Measurements from ENCODE around the gene ROBO1. TPM values are rescaled to one million over a fixed set of nuclear protein-coding genes. Genes with fewer than 3 reads are reported as not detected.
"Not testable (repeated sequence)": the region's sequence is repeated elsewhere in the genome, so short reads cannot be mapped to it uniquely, and the experiment has no call there.

ROBO1 gene
- total and polyA plus RNA-seq, 2 experiments from 2014 or later = 29.3 to 171 TPM

DNA sequence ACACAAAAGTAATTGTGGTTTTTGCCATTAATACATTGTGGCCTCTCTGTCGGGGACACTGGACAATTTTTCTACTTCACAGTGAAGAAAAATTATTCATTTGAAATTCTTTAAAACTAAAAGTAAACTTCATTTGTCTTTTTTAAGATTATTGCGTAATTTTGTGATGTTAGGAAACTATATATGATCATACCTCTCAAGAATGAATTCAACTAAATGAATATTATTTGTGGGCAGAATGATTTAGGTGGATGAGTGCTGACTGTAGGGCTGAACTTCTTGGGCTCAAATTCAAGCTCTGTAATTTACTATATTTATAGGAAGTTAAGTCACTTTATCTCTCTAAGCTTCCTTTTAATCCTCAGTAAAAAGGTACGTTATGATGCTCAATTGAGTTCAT lies 441.2 kb downstream of the ROBO1 start:
- Histone ChIP-seq H3K9me3 (ENCODE audit: low read depth) (no peaks in the 10 kb centered on the region), H3K36me3 (no peaks in the 10 kb centered on the region), H3K4me3 (no peak overlapping the region), H3K27ac (no peak overlapping the region), H3K4me1 (ENCODE audit: low read depth) (no peaks in the 10 kb centered on the region), H3K27me3 (no peaks in the 10 kb centered on the region)
- DNase-seq (ENCODE audit: low read depth in 1 of 2, low spot score in 1 of 2) = peak in 1 of 2 donors; percentile 13
- TF ChIP-seq, protein P1, sequence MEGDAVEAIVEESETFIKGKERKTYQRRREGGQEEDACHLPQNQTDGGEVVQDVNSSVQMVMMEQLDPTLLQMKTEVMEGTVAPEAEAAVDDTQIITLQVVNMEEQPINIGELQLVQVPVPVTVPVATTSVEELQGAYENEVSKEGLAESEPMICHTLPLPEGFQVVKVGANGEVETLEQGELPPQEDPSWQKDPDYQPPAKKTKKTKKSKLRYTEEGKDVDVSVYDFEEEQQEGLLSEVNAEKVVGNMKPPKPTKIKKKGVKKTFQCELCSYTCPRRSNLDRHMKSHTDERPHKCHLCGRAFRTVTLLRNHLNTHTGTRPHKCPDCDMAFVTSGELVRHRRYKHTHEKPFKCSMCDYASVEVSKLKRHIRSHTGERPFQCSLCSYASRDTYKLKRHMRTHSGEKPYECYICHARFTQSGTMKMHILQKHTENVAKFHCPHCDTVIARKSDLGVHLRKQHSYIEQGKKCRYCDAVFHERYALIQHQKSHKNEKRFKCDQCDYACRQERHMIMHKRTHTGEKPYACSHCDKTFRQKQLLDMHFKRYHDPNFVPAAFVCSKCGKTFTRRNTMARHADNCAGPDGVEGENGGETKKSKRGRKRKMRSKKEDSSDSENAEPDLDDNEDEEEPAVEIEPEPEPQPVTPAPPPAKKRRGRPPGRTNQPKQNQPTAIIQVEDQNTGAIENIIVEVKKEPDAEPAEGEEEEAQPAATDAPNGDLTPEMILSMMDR (IDR thresholded peaks at IDR 0.05; ENCODE audit: low read depth, low read length) = no peak

GRCh38 chr3:79325833-79326383 lies 441.9 kb downstream of the ROBO1 start:
- H3K27me3 ChIP-seq; H3K4me3 ChIP-seq; H3K27ac ChIP-seq; DNase-seq (ENCODE audit: low read depth in 1 of 2, low spot score in 1 of 2); H3K9me3 ChIP-seq (ENCODE audit: low read depth); H3K4me1 ChIP-seq (ENCODE audit: low read depth); H3K36me3 ChIP-seq: not testable (repeated sequence)

DNA sequence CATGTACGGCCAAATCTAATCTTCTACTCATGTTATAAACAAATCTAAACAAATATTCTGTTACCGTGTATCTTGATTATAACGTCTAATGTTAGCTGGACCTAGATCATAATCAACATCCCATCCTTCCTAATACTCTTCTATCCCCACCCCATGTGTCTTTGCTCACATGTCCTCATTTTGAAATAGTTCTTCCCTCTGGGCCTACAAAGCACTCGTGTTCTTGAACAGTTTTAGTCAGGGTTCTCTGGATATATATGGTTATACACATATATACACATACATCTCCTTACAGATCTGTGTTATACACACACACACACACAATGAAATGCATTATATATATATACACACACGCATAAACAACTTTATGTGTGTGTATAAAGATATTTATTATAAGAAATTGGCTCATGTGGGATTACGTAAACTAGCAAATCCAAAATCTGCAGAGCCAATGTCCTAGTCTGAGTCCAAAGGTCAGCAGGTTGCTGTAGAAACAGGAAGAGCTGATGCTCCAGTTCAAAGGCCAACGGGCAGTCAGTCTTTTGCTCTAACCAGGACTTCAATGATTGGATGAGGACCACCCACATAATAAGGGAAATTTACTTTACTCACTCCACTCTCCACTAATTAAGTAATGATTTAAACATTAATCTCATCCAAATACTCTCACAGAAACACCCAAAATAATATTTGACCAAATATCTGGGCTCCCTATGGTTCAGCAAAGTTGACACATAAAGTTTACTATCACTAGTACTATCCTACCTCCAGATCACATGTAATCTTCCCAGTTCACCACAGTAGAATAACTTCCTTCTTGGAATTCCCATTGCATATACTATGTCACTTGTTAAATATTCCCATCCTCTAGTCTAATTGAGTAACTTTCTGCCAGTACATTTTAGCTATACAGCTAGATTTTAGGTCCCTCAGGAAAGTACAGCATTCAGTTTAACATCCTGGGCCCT lies 450.0 kb downstream of the ROBO1 start:
- no peak for DNase-seq (ENCODE audit: low read depth in 1 of 2, low spot score in 1 of 2)
- Histone ChIP-seq H3K4me3 (no peak overlapping the region), H3K27ac (no peak overlapping the region), H3K27me3 (no peaks in the 10 kb centered on the region), H3K9me3 (ENCODE audit: low read depth) (no peaks in the 10 kb centered on the region), H3K36me3 (no peaks in the 10 kb centered on the region), H3K4me1 (ENCODE audit: low read depth) (no peaks in the 10 kb centered on the region)
- TF ChIP-seq, protein P1 (IDR thresholded peaks at IDR 0.05; ENCODE audit: low read depth, low read length) = no peak

DNA sequence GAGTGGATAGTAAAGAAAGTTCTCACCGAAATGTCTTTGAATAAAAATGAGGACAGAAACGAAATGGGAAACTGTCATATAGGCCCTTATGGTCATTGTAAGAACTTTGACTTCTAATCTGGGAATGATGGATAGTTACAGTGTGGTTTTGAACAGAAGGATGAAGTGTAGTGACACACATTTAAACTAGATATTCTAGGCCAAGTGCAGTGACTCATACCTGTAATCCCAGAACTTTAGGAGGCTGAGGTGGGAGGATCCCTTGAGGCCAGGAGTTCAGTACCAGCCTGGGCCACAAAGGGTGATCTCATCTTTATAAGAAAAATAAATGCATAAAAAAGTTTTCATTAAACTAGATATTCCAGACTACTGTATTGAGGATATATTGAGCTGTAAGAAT lies 452.8 kb downstream of the ROBO1 start:
- Histone ChIP-seq H3K4me3 (no peak overlapping the region), H3K9me3 (ENCODE audit: low read depth) (no peaks in the 10 kb centered on the region), H3K36me3 (no peaks in the 10 kb centered on the region), H3K27me3 (no peaks in the 10 kb centered on the region), H3K27ac (no peak overlapping the region), H3K4me1 (ENCODE audit: low read depth) (peaks cover 11% of the 10 kb centered on the region)
- TF ChIP-seq, protein P1 (IDR thresholded peaks at IDR 0.05; ENCODE audit: low read depth, low read length) = no peak
- no peak for DNase-seq (ENCODE audit: low read depth in 1 of 2, low spot score in 1 of 2)

- Histone ChIP-seq H3K4me3 (no peak overlapping the region), H3K27ac (no peak overlapping the region), H3K36me3 (no peaks in the 10 kb centered on the region), H3K27me3 (no peaks in the 10 kb centered on the region), H3K9me3 (ENCODE audit: low read depth) (no peaks in the 10 kb centered on the region), H3K4me1 (ENCODE audit: low read depth) (peaks cover 11% of the 10 kb centered on the region)
- DNase-seq (ENCODE audit: low read depth in 1 of 2, low spot score in 1 of 2) = no peak
- TF ChIP-seq, protein P1 (IDR thresholded peaks at IDR 0.05; ENCODE audit: low read depth, low read length) = no peak
These were observed 453.3 kb downstream of the ROBO1 start for GRCh38 chr3:79314544-79314943.

GRCh38 chr3:79310016-79310415 lies 457.8 kb downstream of the ROBO1 start:
- DNase-seq (ENCODE audit: low read depth in 1 of 2, low spot score in 1 of 2) = no peak
- no peak overlapping the region for H3K4me3 ChIP-seq
- H3K4me1 ChIP-seq (ENCODE audit: low read depth) = peaks cover 11% of the 10 kb centered on the region
- H3K27me3 ChIP-seq = no peaks in the 10 kb centered on the region
- no peak overlapping the region for H3K27ac ChIP-seq
- H3K9me3 ChIP-seq (ENCODE audit: low read depth) = no peaks in the 10 kb centered on the region
- TF ChIP-seq, protein P1 (IDR thresholded peaks at IDR 0.05; ENCODE audit: low read depth, low read length) = no peak
- H3K36me3 ChIP-seq = no peaks in the 10 kb centered on the region

Data from cardiac muscle cell (in vitro differentiated cells and primary cell).